Neural cell (in vitro differentiated cells): Measurements from ENCODE around the gene DENND1A. TPM values are rescaled to one million over a fixed set of nuclear protein-coding genes. Genes with fewer than 3 reads are reported as not detected.

Experiments
- H2AFZ ChIP-seq: fragments of 200-600, 300-800 bp; sonication (generic), shearing (Covaris generic); 2 replicates; pipeline ENCODE4 v1.6.0; 2014; ENCODE audit warnings: low read depth, mild to moderate bottlenecking, antibody characterized with exemption, low read length, moderate library complexity
- H3F3A ChIP-seq: fragments of 200-600 bp; shearing (Covaris generic); 2 replicates; pipeline ENCODE4 v1.6.1; 2016; ENCODE audit warnings: mild to moderate bottlenecking, moderate library complexity, mixed read lengths, antibody characterized with exemption, low read length; ENCODE audit not compliant: insufficient read depth, poor library complexity, severe bottlenecking
- H3K27ac ChIP-seq: fragments of 200-600, 300-800 bp; sonication (generic), shearing (Covaris generic); 2 replicates; pipeline ENCODE4 v1.5.1; 2014; ENCODE audit warnings: mild to moderate bottlenecking, low read length, moderate library complexity
- H3K27me3 ChIP-seq: fragments of 300-800, 200-600 bp; sonication (generic), shearing (Covaris generic); 2 replicates; pipeline ENCODE4 v1.6.0; 2014; ENCODE audit warnings: mild to moderate bottlenecking, low read depth, low read length, moderate library complexity; ENCODE audit not compliant: insufficient read depth
- H3K36me3 ChIP-seq: fragments of 300-800, 200-600 bp; sonication (generic), shearing (Covaris generic); 2 replicates; pipeline ENCODE4 v1.5.1; 2014; ENCODE audit warnings: mild to moderate bottlenecking, antibody characterized with exemption, low read length, moderate library complexity; ENCODE audit not compliant: insufficient read depth
- H3K4me2 ChIP-seq: fragments of 300-800, 200-600 bp; sonication (generic), shearing (Covaris generic); 2 replicates; pipeline ENCODE4 v1.6.0; 2014; ENCODE audit warnings: mild to moderate bottlenecking, low read length
- H3K4me3 ChIP-seq: fragments of 300-800, 200-600 bp; sonication (generic), shearing (Covaris generic); 2 replicates; pipeline ENCODE4 v1.5.1; 2014; ENCODE audit warnings: mild to moderate bottlenecking, low read length, moderate library complexity
- H3K79me2 ChIP-seq: fragments of 200-600 bp; shearing (Covaris generic); replicated peaks from 2 replicates; pipeline ENCODE4 v1.6.0; 2014; ENCODE audit warnings: mild to moderate bottlenecking, low read length, moderate library complexity; ENCODE audit not compliant: insufficient read depth
- H3K9ac ChIP-seq: fragments of 300-800, 200-600 bp; sonication (generic), shearing (Covaris generic); 2 replicates; pipeline ENCODE4 v1.6.1; 2016; ENCODE audit warnings: mild to moderate bottlenecking, low read length, mixed read lengths
- H3K9me2 ChIP-seq: fragments of 200-600 bp; shearing (Covaris generic); 2 replicates; pipeline ENCODE4 v1.6.1; 2016; ENCODE audit warnings: mild to moderate bottlenecking, low read length, mixed read lengths; ENCODE audit not compliant: insufficient read depth
- H3K9me3 ChIP-seq: fragments of 200-600, 300-800 bp; sonication (generic), shearing (Covaris generic); 2 replicates; pipeline ENCODE4 v1.6.1; 2016; ENCODE audit warnings: mild to moderate bottlenecking, mixed run types, low read length, moderate library complexity, mixed read lengths
- H4K20me1 ChIP-seq: fragments of 200-600 bp; shearing (Covaris generic); 2 replicates; pipeline ENCODE4 v1.6.1; 2016; ENCODE audit warnings: mild to moderate bottlenecking, mixed run types; ENCODE audit not compliant: insufficient read depth
- CTCF ChIP-seq: fragments of 450-650 bp; IDR thresholded peaks from 2 replicates; pipeline ENCODE4 v1.5.1; 2014; ENCODE audit warnings: antibody characterized with exemption, mild to moderate bottlenecking, moderate library complexity; ENCODE audit not compliant: poor library complexity, severe bottlenecking
- EP300 ChIP-seq: fragments of 450-650 bp; conservative IDR thresholded peaks from 2 replicates; pipeline ENCODE4 v1.6.1; 2014; ENCODE audit warnings: antibody characterized with exemption, mild to moderate bottlenecking, moderate library complexity; ENCODE audit not compliant: poor library complexity, severe bottlenecking
- EZH2 ChIP-seq: fragments of 200-600, 300-800 bp; shearing (Covaris generic), sonication (generic); IDR thresholded peaks from 2 replicates; pipeline ENCODE4 v1.6.1; 2014; ENCODE audit warnings: antibody characterized with exemption, low read length, borderline replicate concordance, mild to moderate bottlenecking; ENCODE audit not compliant: insufficient read depth, poor library complexity, severe bottlenecking
- MXI1 ChIP-seq: fragments of 450-650 bp; conservative IDR thresholded peaks from 2 replicates; pipeline ENCODE4 v1.6.1; 2014; ENCODE audit warnings: antibody characterized with exemption, mild to moderate bottlenecking; ENCODE audit not compliant: poor library complexity, severe bottlenecking
- POLR2AphosphoS5 ChIP-seq: IDR thresholded peaks from 2 replicates; pipeline ENCODE4 v1.6.1; 2012
- RAD21 ChIP-seq: fragments of 450-650 bp; conservative IDR thresholded peaks from 2 replicates; pipeline ENCODE4 v1.6.1; 2014; ENCODE audit warnings: antibody characterized with exemption, mild to moderate bottlenecking, moderate library complexity
- REST ChIP-seq: IDR thresholded peaks from 2 replicates; pipeline ENCODE4 v1.6.1; 2012; ENCODE audit warnings: borderline replicate concordance
- SMC3 ChIP-seq: fragments of 450-650 bp; conservative IDR thresholded peaks from 2 replicates; pipeline ENCODE4 v1.6.1; 2014; ENCODE audit warnings: antibody characterized with exemption, mild to moderate bottlenecking, moderate library complexity; ENCODE audit not compliant: poor library complexity
- TAF1 ChIP-seq: IDR thresholded peaks from 2 replicates; pipeline ENCODE4 v1.6.1; 2012; ENCODE audit warnings: low read depth
- polyA plus RNA-seq: library from polyadenylated mRNA; depleted of rRNA; stranded (reverse); fragments of >200 nt; gene quantifications from 2 replicates; pipeline ENCODE4 v1.2.3, GENCODE V29; 2014

Gene DENND1A
- polyA plus RNA-seq, 1 donor from 2014 or later: 2.3 TPM

- Histone ChIP-seq H3K79me2 (peaks cover 24% of the 10 kb centered on the region), H2AFZ (no peak overlapping the region), H3F3A (no peaks in the 10 kb centered on the region), H3K36me3 (no peaks in the 10 kb centered on the region), H3K27me3 (no peaks in the 10 kb centered on the region), H3K4me3 (no peak overlapping the region), H3K9ac (no peak overlapping the region), H3K9me2 (no peaks in the 10 kb centered on the region), H3K4me2 (no peak overlapping the region), H4K20me1 (no peaks in the 10 kb centered on the region), H3K9me3 (peaks cover 5% of the 10 kb centered on the region), H3K27ac (no peak overlapping the region)
- no peak for TF ChIP-seq POLR2AphosphoS5
These were observed 46.3 kb downstream of the DENND1A start for GRCh38 chr9:123883634-123884033.

GRCh38 chr9:123881604-123882003 is 48.3 kb downstream of the DENND1A start:
- H3K36me3 ChIP-seq: no peaks in the 10 kb centered on the region
- no peaks in the 10 kb centered on the region for H3K27me3 ChIP-seq
- no peaks in the 10 kb centered on the region for H4K20me1 ChIP-seq
- no peak overlapping the region for H3K27ac ChIP-seq
- no peaks in the 10 kb centered on the region for H3K9me2 ChIP-seq
- no peak overlapping the region for H2AFZ ChIP-seq
- no peaks in the 10 kb centered on the region for H3K9me3 ChIP-seq
- H3F3A ChIP-seq: no peaks in the 10 kb centered on the region
- H3K4me3 ChIP-seq: no peak overlapping the region
- no peak for TF ChIP-seq MXI1
- TF ChIP-seq REST: no peak
- TF ChIP-seq EP300: no peak
- TF ChIP-seq EZH2: no peak
- TF ChIP-seq CTCF: no peak
- TF ChIP-seq POLR2AphosphoS5: no peak
- TF ChIP-seq SMC3: no peak
- no peak for TF ChIP-seq RAD21
- no peak for TF ChIP-seq TAF1
- no peak overlapping the region for H3K9ac ChIP-seq
- no peak overlapping the region for H3K4me2 ChIP-seq
- H3K79me2 ChIP-seq: peaks cover 24% of the 10 kb centered on the region

GRCh38 chr9:123880420-123880819 is 49.5 kb downstream of the DENND1A start:
- H3K9me3 ChIP-seq: no peaks in the 10 kb centered on the region
- no peak for TF ChIP-seq EP300
- no peak for TF ChIP-seq EZH2
- TF ChIP-seq SMC3: no peak
- TF ChIP-seq REST: no peak
- TF ChIP-seq RAD21: no peak
- TF ChIP-seq POLR2AphosphoS5: no peak
- no peak for TF ChIP-seq MXI1
- TF ChIP-seq CTCF: no peak
- no peak for TF ChIP-seq TAF1
- no peak overlapping the region for H3K4me3 ChIP-seq
- H3K9ac ChIP-seq: no peak overlapping the region
- no peaks in the 10 kb centered on the region for H3K9me2 ChIP-seq
- no peaks in the 10 kb centered on the region for H3F3A ChIP-seq
- H3K27me3 ChIP-seq: no peaks in the 10 kb centered on the region
- no peak overlapping the region for H3K27ac ChIP-seq
- H3K79me2 ChIP-seq: peaks cover 18% of the 10 kb centered on the region
- no peak overlapping the region for H2AFZ ChIP-seq
- H4K20me1 ChIP-seq: no peaks in the 10 kb centered on the region
- H3K4me2 ChIP-seq: no peak overlapping the region
- H3K36me3 ChIP-seq: no peaks in the 10 kb centered on the region
